NCI-H226 (cell line): ENCODE results near the gene CACNG7.

ENCODE experiments used
- DNase-seq: peaks from one replicate; pipeline ENCODE4 v3.0.0-alpha.2; 2015

CACNG7 gene

GRCh38 chr19:53957448-53958167, 48.5 kb downstream of the CACNG7 start:
- no peak for DNase-seq

GRCh38 chr19:53958168-53958571, 49.1 kb downstream of the CACNG7 start:
- no peak for DNase-seq

DNA sequence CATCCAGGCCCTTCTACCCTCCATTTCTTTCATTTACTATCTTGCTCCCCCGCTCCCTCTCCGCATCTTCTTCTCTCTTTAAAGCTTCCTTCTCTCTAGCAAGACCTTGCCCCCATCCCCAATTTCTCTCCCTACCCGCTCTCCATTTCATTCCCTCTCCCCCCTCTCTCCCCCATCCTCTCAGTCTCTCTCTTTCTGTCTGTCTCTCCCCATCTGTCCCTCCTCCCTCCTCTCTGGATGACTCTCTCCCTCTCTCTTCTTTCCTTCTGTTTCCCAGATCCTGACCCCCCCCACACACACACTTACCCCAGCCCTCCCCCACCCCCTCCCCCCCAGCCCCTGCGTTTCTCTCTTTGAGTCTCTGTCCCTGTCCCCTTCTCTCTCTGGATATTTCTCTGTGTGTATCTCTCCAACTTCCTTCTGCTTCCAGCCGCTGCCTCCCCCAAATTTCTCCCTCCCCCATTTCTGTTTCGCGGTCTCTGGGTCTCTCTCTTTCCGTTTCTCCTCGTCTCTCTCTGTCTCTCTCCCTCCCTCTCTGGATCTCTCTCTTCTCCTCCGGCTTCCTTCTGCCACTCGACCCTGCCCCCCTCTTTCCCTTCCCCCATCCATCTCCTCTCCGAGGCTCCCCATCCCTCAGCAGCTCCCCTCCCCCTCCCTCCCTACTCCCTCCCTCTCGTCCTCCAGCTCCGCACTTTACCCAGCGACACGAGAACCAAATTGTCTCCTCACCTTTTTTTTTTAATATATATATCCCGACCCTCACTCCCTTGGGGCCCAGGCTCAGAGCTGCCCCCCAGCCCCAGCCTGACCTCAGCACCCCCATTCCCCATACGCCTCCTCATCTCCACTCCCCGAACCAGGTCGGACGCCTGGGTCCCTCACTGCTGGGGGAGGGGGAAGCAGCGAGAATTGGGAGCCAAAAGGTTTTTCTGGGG, 50.0 kb downstream of the CACNG7 start:
- DNase-seq: no peak

DNA sequence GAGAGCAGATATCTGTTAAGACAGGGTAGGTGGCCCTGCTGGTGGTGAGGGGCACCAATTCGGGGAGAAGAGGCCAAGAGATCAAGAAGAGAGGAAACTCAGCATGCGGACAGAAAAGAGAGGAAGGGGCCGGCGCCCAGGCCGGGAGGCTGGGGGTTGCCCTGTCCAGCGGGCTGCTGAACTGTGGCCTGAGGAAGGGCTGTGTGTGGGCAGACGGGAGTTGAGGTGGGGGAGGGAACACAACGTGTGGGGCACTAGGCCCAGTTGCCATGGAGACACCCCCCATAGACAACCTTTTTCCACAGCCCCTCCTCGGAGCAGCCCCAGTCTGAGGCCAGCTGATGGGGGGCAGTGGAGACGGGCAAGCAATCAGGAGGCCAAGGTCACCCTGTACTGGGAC, 51.1 kb downstream of the CACNG7 start:
- DNase-seq: no peak

DNA sequence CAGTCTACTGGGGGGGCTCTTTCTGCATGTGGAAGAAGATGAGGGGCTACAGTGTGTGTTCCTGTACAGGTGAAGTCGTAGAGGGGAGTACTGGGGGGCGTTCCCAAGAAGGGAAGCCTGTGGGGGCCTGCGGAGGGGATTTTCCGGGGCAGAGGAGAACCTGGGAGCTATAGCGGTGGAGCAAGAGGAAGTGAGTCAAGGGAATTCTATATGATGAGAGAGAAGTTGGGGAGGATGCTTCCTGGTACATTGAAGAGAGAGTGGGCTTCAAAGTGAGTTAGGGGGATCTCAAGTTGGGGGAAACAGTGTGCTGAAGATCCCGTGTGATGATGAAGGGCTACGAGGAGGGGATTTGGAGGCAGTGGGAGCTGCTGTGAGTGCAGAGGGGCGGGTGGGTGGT, 51.8 kb downstream of the CACNG7 start:
- no peak for DNase-seq

GRCh38 chr19:53961523-53962356, 52.7 kb downstream of the CACNG7 start:
- DNase-seq: no peak

DNA sequence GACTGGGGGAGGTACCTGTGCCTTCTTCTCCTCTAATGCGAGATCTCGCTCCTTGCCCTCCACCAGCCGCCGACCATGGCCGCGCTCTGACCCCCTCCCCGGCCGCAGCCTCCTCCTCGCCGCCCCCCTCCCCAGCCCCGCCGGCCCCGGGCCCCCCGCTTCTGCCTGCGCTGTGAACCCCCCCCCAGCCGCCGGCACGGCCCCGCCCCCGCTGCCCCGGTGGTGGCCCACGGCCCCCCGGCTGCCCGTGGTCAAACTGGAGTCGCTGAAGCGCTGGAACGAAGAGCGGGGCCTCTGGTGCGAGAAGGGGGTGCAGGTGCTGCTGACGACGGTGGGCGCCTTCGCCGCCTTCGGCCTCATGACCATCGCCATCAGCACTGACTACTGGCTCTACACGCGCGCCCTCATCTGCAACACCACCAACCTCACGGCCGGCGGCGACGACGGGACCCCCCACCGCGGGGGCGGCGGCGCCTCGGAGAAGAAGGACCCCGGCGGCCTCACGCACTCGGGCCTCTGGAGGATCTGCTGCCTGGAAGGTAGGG, 53.9 kb downstream of the CACNG7 start, which contains the start of gene CACNG8:
Gene CACNG8, plus strand, starts transcription at position 51 of the 545 bp plus-strand sequence.
- no peak for DNase-seq

DNA sequence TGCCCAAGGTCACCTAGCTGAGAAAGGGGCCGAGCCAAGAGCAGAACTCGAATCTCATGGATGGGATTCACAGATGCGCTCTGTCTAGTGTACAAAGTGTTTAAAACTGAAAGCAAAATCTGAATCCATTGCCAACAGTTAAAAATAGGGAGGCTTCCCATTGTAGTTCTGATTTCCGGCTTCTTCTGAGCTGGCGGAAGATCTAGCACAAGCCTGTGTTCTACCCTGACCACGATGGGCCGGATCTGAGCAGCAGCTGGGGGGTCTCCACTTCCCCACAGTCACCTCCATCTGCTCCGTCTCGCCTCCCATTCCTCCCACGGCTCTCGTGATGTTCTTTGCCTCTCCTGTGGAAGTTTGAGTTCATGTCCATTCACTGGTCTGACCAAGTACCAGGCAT, 56.0 kb downstream of the CACNG7 start:
- DNase-seq: no peak

DNA sequence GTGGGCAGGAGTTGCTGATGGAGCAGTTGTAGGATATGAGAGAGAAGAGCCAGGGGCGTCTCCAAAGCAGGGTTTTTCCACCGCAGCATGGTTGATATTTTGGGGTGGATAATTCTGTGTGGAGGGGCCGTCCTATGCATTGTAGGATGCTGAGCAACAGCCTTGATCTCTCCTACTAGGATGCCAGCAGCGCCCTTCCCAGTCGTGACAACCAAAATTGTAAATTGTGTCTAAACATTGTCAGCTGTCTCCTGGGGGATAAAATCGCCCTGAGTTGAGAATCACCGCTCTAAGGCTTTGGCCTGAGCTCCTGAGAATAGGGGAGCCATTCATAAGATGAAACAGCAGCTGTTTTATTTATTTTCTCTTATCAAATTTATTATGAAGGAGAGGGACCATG, 57.9 kb downstream of the CACNG7 start:
- DNase-seq: no peak

- DNase-seq: no peak
Observed at GRCh38 chr19:53969366-53969765, 60.3 kb downstream of the CACNG7 start.

GRCh38 chr19:53971673-53972072, 62.6 kb downstream of the CACNG7 start:
- no peak for DNase-seq

- DNase-seq: peak; percentile 85
Observed at GRCh38 chr19:53977429-53977990, 68.4 kb downstream of the CACNG7 start.

DNA sequence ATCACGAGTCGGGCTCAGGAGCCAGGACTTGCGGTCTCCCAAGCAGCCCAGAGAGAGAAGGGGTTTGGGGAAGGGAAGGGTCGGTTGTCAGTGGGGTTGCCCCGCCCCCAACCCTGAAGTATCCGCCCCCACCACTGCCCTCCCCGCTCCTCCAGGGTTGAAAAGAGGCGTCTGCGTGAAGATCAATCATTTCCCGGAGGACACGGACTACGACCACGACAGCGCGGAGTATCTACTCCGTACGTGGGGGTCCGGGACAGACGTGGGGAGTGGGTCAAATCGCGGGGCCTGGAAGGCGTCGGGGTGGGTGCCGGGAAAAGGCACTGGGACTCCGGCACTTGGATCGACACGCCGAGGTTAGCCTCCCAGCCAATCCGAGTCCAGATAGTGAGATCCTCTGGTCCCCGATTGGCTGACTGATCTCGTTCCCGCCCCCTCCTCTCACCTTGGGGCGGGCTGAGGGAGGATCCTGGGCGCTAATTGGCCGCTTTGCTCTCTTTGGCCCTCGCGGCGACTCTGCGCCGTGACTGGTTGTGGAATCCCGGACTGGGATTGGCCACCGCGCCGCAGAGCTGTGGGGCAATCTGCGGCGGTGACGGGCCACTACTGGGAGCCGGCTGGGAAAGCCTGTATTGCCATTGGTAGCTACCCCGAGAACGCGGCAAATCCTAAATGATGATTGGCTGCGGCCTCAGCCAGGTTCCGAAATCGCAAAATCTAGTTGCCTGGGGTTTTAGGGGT, 69.1 kb downstream of the CACNG7 start:
- peak; percentile 32 for DNase-seq

- no peak for DNase-seq
Observed at GRCh38 chr19:53978975-53979801, 70.1 kb downstream of the CACNG7 start.

GRCh38 chr19:53980539-53981375, 71.7 kb downstream of the CACNG7 start:
- DNase-seq: peak; percentile 99

- peak; percentile 22 for DNase-seq
Observed at GRCh38 chr19:53981376-53981951, 72.4 kb downstream of the CACNG7 start.

- no peak for DNase-seq
Observed at GRCh38 chr19:53982001-53982451, 72.9 kb downstream of the CACNG7 start.

GRCh38 chr19:53982611-53983010, 73.5 kb downstream of the CACNG7 start:
- DNase-seq: peak; percentile 68
